LNCAP (cell line): ENCODE data around the gene ZNF474.

Experiments used
- TF ChIP-seq, protein P1 (sequence below): fragments of 450-650 bp; IDR thresholded peaks from 2 replicates; pipeline ENCODE4 v1.5.1; 2017; ENCODE audit warnings: mild to moderate bottlenecking

ZNF474 gene

DNA sequence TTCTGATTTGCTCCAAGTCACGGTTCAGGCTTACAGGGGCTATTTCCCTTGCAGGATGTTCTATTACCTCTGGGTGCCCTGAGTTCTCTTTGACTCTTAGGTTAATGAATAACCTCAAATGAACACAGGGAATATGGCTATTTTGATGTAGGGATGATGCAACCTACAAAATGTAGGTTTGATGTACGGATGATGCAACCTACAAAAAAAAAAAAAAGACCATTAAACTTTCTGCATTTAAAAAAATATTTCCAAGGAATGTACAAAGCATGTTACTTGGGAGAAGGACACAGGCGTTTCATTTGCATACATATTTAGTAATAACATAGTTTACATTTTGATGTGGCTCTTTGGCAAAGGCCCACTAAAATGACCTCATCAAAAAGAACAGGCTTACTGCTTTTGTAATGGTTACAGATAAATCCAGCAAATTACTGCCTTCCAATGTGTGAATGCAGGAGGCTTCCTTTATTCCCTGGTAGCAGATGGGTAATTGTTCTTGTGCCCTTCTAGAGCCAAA, 36.3 kb downstream of the ZNF474 start:
- TF ChIP-seq, protein P1, sequence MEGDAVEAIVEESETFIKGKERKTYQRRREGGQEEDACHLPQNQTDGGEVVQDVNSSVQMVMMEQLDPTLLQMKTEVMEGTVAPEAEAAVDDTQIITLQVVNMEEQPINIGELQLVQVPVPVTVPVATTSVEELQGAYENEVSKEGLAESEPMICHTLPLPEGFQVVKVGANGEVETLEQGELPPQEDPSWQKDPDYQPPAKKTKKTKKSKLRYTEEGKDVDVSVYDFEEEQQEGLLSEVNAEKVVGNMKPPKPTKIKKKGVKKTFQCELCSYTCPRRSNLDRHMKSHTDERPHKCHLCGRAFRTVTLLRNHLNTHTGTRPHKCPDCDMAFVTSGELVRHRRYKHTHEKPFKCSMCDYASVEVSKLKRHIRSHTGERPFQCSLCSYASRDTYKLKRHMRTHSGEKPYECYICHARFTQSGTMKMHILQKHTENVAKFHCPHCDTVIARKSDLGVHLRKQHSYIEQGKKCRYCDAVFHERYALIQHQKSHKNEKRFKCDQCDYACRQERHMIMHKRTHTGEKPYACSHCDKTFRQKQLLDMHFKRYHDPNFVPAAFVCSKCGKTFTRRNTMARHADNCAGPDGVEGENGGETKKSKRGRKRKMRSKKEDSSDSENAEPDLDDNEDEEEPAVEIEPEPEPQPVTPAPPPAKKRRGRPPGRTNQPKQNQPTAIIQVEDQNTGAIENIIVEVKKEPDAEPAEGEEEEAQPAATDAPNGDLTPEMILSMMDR = no peak

DNA sequence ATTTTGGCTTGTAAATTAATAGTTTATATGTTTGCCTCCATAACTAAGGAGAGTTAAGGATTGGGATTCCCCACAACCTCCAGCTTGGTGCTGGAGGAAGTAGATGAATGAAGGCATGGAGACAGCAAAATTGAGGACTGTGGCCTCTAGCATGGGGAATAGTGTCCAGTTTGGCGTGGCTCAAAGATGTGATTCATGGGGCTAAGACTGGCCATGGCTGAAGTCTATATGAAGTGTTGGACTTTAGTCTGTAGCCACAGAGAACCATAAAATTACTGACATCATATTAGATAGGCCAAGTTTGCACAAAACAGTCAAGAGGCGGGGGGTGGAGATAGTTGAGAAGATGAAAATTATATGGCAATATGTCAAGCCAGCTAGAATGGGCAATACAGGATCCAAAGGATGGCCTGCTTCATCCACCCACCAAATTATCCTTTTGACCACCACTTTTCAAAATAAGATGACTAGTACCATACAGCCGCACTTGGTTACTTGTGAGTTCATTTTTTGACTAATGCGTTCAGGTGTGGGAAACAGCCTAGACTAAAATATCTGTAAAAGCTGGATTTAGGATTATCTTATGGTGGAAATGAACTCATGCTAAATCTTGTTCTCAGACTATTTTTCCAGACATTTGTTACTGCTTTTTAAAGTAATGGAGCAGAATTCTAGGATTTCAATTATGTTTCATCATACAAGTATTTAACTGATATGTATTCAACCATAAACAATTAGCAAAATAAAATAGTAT, 40.2 kb downstream of the ZNF474 start:
- TF ChIP-seq, protein P1 = no peak

DNA sequence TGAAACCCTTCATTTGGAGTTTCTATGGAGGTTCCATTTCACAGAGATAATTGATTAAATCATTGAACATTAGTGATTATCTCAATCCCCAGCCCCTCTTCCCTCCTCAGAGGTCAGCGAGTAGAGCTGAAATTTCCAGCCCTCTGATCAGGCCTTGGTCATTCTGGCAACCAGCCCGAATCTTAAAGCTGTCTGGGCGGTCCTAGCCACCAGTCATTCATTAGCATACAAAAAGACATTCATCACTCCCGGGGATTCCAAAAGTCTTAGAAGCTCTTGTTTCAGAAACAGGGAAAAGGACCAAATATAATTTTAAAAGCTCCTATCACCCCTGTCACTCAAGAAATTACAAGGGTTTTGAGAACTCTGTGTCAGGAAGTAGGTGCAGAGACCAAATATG, 41.3 kb downstream of the ZNF474 start:
- TF ChIP-seq, protein P1 = no peak

DNA sequence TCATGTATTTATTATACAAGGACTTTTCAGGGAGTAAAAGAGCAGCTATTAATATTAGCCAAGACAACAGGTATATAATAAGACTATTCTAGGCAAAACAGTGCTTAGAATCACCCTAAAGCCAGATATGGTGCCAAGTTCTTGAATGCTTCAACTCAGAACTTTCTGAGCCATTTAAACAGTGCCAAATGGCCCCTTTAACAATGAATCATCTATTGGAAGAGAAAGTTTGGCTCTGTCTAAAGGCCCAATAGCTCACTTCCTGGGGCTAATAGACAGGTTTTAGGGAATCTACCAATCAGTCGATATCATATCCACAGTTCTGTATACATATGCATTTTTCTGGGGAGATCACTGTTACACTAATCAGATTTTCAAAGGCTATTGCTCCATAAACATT, 42.9 kb downstream of the ZNF474 start:
- TF ChIP-seq, protein P1 = no peak

DNA sequence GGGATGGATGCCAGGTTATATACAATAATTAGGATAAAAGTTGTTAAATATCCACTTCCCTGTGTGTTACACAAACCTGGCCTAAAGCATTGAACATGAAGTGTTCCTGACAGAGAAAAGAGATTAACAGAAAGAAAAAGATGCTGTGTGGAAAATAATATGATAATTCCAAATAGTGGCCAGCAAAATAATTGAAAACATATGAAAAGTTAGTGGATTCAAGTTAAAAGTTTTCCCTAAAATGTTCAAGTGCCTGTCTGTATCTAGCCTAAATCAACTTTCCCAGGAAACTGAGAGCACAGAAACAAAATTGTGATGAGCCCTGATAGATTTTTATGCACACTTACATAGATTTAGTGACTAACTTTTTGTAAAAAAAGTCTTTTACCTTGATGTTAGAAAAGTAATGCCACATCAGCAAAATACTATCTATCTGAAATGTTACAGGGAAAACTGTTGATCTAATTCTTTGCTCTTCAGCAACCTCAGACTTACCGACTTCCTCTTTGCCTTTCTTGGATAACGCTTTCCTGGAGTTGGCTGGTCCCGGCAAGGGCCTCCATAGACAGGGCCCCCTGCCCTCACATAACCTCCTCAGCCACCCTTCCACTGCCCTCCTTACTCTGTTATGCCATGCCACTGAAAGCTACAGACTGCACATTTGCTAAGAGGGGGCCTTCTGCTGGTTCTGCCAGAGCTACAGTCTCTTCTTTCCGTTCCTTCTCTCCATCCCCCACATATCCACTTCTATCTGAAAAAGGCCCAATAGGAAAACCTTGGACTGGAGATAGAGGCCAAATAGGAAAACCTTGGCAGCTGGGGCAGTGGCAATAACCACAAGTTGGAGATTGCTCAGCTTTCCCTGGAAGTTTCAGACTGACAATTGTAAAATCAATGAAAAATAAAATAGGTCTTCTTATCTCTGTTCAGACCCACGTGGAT, 44.4 kb downstream of the ZNF474 start:
- TF ChIP-seq, protein P1 = no peak

DNA sequence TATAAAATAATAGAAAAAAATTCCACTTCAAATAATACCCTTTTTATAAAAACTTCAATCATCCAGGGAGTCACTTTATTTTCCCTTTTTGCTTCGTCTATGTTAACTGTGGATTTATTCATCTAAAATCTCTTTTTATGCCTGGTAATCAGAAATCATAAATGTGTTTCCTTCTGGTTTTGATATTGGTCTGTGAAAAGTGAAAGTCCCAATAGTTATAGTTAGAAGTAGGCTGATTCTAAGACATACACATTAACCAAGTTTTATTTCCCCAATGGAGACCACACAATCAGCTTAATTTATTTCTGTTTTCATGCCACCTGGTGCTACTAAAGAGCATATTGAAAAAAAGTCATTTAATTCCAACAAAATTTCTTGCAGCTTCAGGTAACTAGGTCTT, 45.7 kb downstream of the ZNF474 start:
- TF ChIP-seq, protein P1 = no peak

DNA sequence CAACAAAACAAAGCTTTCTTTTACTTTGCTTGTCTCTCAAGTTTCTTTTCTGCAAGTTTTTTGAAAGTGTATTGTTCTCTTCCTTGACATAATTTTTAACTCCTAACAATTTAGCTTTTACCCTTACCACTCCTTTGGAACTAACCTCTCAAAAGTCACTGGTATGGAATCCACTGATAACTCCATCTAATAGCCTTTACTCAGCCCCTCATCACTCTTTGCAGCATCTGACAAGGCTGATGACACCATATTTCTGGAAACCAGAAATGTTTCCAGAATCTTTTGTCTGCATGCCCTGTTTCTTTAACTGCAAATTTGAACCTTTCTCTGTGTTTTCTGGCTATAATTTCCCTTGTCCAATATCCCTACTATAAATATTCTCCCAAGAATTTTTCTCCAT, 46.5 kb downstream of the ZNF474 start:
- TF ChIP-seq, protein P1 = no peak
